ENCODE results near the gene FAM3D. TPM values are rescaled to one million over a fixed set of nuclear protein-coding genes. Genes with fewer than 3 reads are reported as not detected.

The FAM3D gene
- total RNA-seq, 1 experiment from 2014 or later = not detected

- intact Hi-C loops (cut with micrococcal nuclease) = no loop called here
- no TSS peak for BruUV-seq (replicated peaks)
- Histone ChIP-seq H3K9ac (ENCODE audit: low read length) (no peak overlapping the region), H3K4me2 (ENCODE audit: low read length) (no peak overlapping the region), H4K20me1 (ENCODE audit: low read length) (no peaks in the 10 kb centered on the region), H3K9me2 (replicated peaks; ENCODE audit: low read length) (no peaks in the 10 kb centered on the region), H3K27me3 (ENCODE audit: low read length) (no peaks in the 10 kb centered on the region), H3K27ac (ENCODE audit: low read length) (no peak overlapping the region), H3K79me2 (ENCODE audit: low read length) (no peaks in the 10 kb centered on the region), H3F3A (ENCODE audit: low read length, unreplicated experiment) (no peaks in the 10 kb centered on the region), H3K9me3 (ENCODE audit: low read length) (peaks cover 25% of the 10 kb centered on the region), H2AFZ (ENCODE audit: low read length) (no peak overlapping the region), H3K4me3 (ENCODE audit: low read length) (no peak overlapping the region), H3K4me1 (ENCODE audit: insufficient read depth, low read length) (no peaks in the 10 kb centered on the region), H3K36me3 (ENCODE audit: low read depth, low read length) (0 out of 2 replicates have a peak, but pooled peaks cover 3% of the 10 kb centered on the region)
- POLR2A ChIA-PET (ENCODE audit: unreplicated experiment) = no interaction called here
- TF ChIP-seq CTCF (conservative IDR thresholded peaks at IDR 0.05; ENCODE audit: low read depth, low read length) (no peak), EZH2 (IDR thresholded peaks at IDR 0.05; ENCODE audit: low read length, unreplicated experiment) (no peak), EZH2phosphoT487 (IDR thresholded peaks at IDR 0.05; ENCODE audit: borderline replicate concordance, low read length) (no peak)
- CTCF ChIA-PET = no interaction called here
- DNase-seq (no peak), ATAC-seq (no peak)
Observed at GRCh38 chr3:58692484-58692883, 25.9 kb upstream of the FAM3D start.

- no TSS peak for BruUV-seq (replicated peaks)
- no peaks in the 10 kb centered on the region for H4K20me1 ChIP-seq (ENCODE audit: low read length)
- CTCF ChIA-PET = no interaction called here
- no peaks in the 10 kb centered on the region for H3F3A ChIP-seq (ENCODE audit: low read length, unreplicated experiment)
- intact Hi-C loops (cut with micrococcal nuclease) = no loop called here
- 0 out of 2 replicates have a peak, but pooled peaks cover 3% of the 10 kb centered on the region for H3K36me3 ChIP-seq (ENCODE audit: low read depth, low read length)
- DNase-seq = peak; percentile 38
- no peaks in the 10 kb centered on the region for H3K9me2 ChIP-seq (replicated peaks; ENCODE audit: low read length)
- H3K4me2 ChIP-seq (ENCODE audit: low read length) = no peak overlapping the region
- ATAC-seq = no peak
- no peaks in the 10 kb centered on the region for H3K27me3 ChIP-seq (ENCODE audit: low read length)
- H3K4me1 ChIP-seq (ENCODE audit: insufficient read depth, low read length) = no peaks in the 10 kb centered on the region
- no peak overlapping the region for H3K4me3 ChIP-seq (ENCODE audit: low read length)
- no peak overlapping the region for H3K27ac ChIP-seq (ENCODE audit: low read length)
- H3K79me2 ChIP-seq (ENCODE audit: low read length) = no peaks in the 10 kb centered on the region
- H2AFZ ChIP-seq (ENCODE audit: low read length) = no peak overlapping the region
- POLR2A ChIA-PET (ENCODE audit: unreplicated experiment) = no interaction called here
- TF ChIP-seq EZH2phosphoT487 (IDR thresholded peaks at IDR 0.05; ENCODE audit: borderline replicate concordance, low read length) (no peak), EZH2 (IDR thresholded peaks at IDR 0.05; ENCODE audit: low read length, unreplicated experiment) (no peak), CTCF (conservative IDR thresholded peaks at IDR 0.05; ENCODE audit: low read depth, low read length) (no peak)
- H3K9ac ChIP-seq (ENCODE audit: low read length) = no peak overlapping the region
- peaks cover 25% of the 10 kb centered on the region for H3K9me3 ChIP-seq (ENCODE audit: low read length)
Observed at GRCh38 chr3:58691997-58692396, 25.4 kb upstream of the FAM3D start.

GRCh38 chr3:58690490-58690889, 23.9 kb upstream of the FAM3D start:
- H3K4me1 ChIP-seq (ENCODE audit: insufficient read depth, low read length) = no peaks in the 10 kb centered on the region
- H3K9me2 ChIP-seq (replicated peaks; ENCODE audit: low read length) = no peaks in the 10 kb centered on the region
- intact Hi-C loops (cut with micrococcal nuclease) = no loop called here
- H3K9ac ChIP-seq (ENCODE audit: low read length) = no peak overlapping the region
- ATAC-seq (no peak), DNase-seq (no peak)
- ChIA-PET CTCF (no interaction called here), POLR2A (ENCODE audit: unreplicated experiment) (no interaction called here)
- no peak overlapping the region for H3K4me2 ChIP-seq (ENCODE audit: low read length)
- no peak overlapping the region for H3K4me3 ChIP-seq (ENCODE audit: low read length)
- no peak overlapping the region for H2AFZ ChIP-seq (ENCODE audit: low read length)
- H4K20me1 ChIP-seq (ENCODE audit: low read length) = no peaks in the 10 kb centered on the region
- H3F3A ChIP-seq (ENCODE audit: low read length, unreplicated experiment) = no peaks in the 10 kb centered on the region
- no peak overlapping the region for H3K27ac ChIP-seq (ENCODE audit: low read length)
- peaks cover 25% of the 10 kb centered on the region for H3K9me3 ChIP-seq (ENCODE audit: low read length)
- H3K79me2 ChIP-seq (ENCODE audit: low read length) = no peaks in the 10 kb centered on the region
- 0 out of 2 replicates have a peak, but pooled peaks cover 3% of the 10 kb centered on the region for H3K36me3 ChIP-seq (ENCODE audit: low read depth, low read length)
- TF ChIP-seq CTCF (conservative IDR thresholded peaks at IDR 0.05; ENCODE audit: low read depth, low read length) (no peak), EZH2phosphoT487 (IDR thresholded peaks at IDR 0.05; ENCODE audit: borderline replicate concordance, low read length) (no peak), EZH2 (IDR thresholded peaks at IDR 0.05; ENCODE audit: low read length, unreplicated experiment) (no peak)
- BruUV-seq (replicated peaks) = no TSS peak
- H3K27me3 ChIP-seq (ENCODE audit: low read length) = no peaks in the 10 kb centered on the region
